PC-3 (cell line): Measurements from ENCODE around the gene PAK4. TPM values are rescaled to one million over a fixed set of nuclear protein-coding genes. Genes with fewer than 3 reads are reported as not detected.

Source experiments
- ATAC-seq: fragments of 200-7000 bp; cut with Tn5 transposase; 2 replicates; pipeline ENCODE4 v1.9.1; 2020; ENCODE audit warnings: mild to moderate bottlenecking, moderate library complexity
- BruUV-seq: library from RNA; stranded (reverse); fragments of 400-500 nt; replicated peaks from 2 replicates; lab custom pipeline; 2021; lab: Mats Ljungman, UMichigan
- CTCF ChIA-PET: fragments of 300-600 bp; sonication (Branson Sonifier 250); formaldehyde crosslinking; loops from one replicate; lab custom pipeline; 2022; ENCODE audit warnings: antibody characterized with exemption; lab: Charles Lee
- POLR2A ChIA-PET: fragments of 300-600 bp; sonication (Branson Sonifier 250); formaldehyde crosslinking; loops from one replicate; lab custom pipeline; 2022; ENCODE audit warnings: antibody characterized with exemption; ENCODE audit not compliant: unreplicated experiment; lab: Charles Lee
- DNase-seq: peaks from one replicate; pipeline ENCODE4 v3.0.0-alpha.2; 2015
- H2AFZ ChIP-seq: fragments of 300-600 bp; sonication (generic); 2 replicates; pipeline ENCODE4 v1.6.0; 2016; ENCODE audit warnings: antibody characterized with exemption, low read length
- H3F3A ChIP-seq: fragments of 300-600 bp; sonication (generic); one replicate; pipeline ENCODE4 v1.6.0; 2017; ENCODE audit warnings: antibody characterized with exemption, low read length, control low read depth, mild to moderate bottlenecking; ENCODE audit not compliant: unreplicated experiment
- H3K27ac ChIP-seq: fragments of 300-600 bp; sonication (generic); 2 replicates; pipeline ENCODE4 v1.5.1; 2016; ENCODE audit warnings: mild to moderate bottlenecking, low read length
- H3K27me3 ChIP-seq: fragments of 300-600 bp; sonication (generic); 2 replicates; pipeline ENCODE4 v1.6.1; 2016; ENCODE audit warnings: low read length, mixed read lengths
- H3K36me3 ChIP-seq: fragments of 300-600 bp; sonication (generic); 2 replicates; pipeline ENCODE4 v1.6.1; 2016; ENCODE audit warnings: low read depth, mixed run types, low read length, mixed read lengths
- H3K4me1 ChIP-seq: fragments of 300-600 bp; sonication (generic); 2 replicates; pipeline ENCODE4 v1.5.1; 2016; ENCODE audit warnings: low read length; ENCODE audit not compliant: insufficient read depth
- H3K4me2 ChIP-seq: fragments of 300-600 bp; sonication (generic); 2 replicates; pipeline ENCODE4 v1.6.0; 2016; ENCODE audit warnings: low read length
- H3K4me3 ChIP-seq: fragments of 300-600 bp; sonication (generic); 2 replicates; pipeline ENCODE4 v1.5.1; 2016; ENCODE audit warnings: mild to moderate bottlenecking, low read length, mixed read lengths
- H3K79me2 ChIP-seq: fragments of 300-600 bp; sonication (generic); 2 replicates; pipeline ENCODE4 v1.6.1; 2017; ENCODE audit warnings: low read length, mixed read lengths
- H3K9ac ChIP-seq: fragments of 300-600 bp; sonication (generic); 2 replicates; pipeline ENCODE4 v1.6.0; 2016; ENCODE audit warnings: mild to moderate bottlenecking, low read length
- H3K9me2 ChIP-seq: fragments of 300-600 bp; sonication (generic); replicated peaks from 2 replicates; pipeline ENCODE4 v1.6.1; 2016; ENCODE audit warnings: mixed run types, low read length, mixed read lengths
- H3K9me3 ChIP-seq: fragments of 300-600 bp; sonication (generic); 2 replicates; pipeline ENCODE4 v1.6.1; 2016; ENCODE audit warnings: low read length, mixed read lengths
- H4K20me1 ChIP-seq: fragments of 300-600 bp; sonication (generic); 2 replicates; pipeline ENCODE4 v1.6.1; 2016; ENCODE audit warnings: low read length, mixed read lengths
- CTCF ChIP-seq: fragments of 300-600 bp; sonication (generic); conservative IDR thresholded peaks from 2 replicates; pipeline ENCODE4 v1.5.1; 2017; ENCODE audit warnings: antibody characterized with exemption, low read depth, mild to moderate bottlenecking, low read length
- EZH2 ChIP-seq: fragments of 300-600 bp; sonication (generic); IDR thresholded peaks from one replicate; pipeline ENCODE4 v1.6.1; 2017; ENCODE audit warnings: antibody characterized with exemption, mild to moderate bottlenecking, low read length; ENCODE audit not compliant: unreplicated experiment
- EZH2phosphoT487 ChIP-seq: fragments of 300-600 bp; sonication (generic); IDR thresholded peaks from 2 replicates; pipeline ENCODE4 v1.6.1; 2018; ENCODE audit warnings: mild to moderate bottlenecking, antibody characterized with exemption, low read length, borderline replicate concordance
- intact Hi-C: fragments of 100-400 bp; cut with micrococcal nuclease; formaldehyde crosslinking; loops from 2 replicates; pipeline ENCODE4 v1.9.0; 2023
- total RNA-seq: library from RNA; depleted of rRNA; stranded (reverse); fragments of >200 nt; gene quantifications from 2 replicates; pipeline ENCODE4 v1.2.3, GENCODE V29; 2014

PAK4 gene
- total RNA-seq, 1 experiment from 2014 or later = 13.5 TPM

GRCh38 chr19:39160889-39161672 lies 35.5 kb downstream of the PAK4 start:
- Histone ChIP-seq H3F3A (no peaks in the 10 kb centered on the region), H4K20me1 (no peaks in the 10 kb centered on the region), H3K79me2 (peaks cover 61% of the 10 kb centered on the region), H3K9me3 (no peaks in the 10 kb centered on the region), H3K4me3 (no peak overlapping the region), H2AFZ (no peak overlapping the region), H3K4me2 (peak overlapping the region; percentile 32; the same call in 1 of the 2 replicates), H3K27ac (peak overlapping the region; percentile 76), H3K9me2 (no peaks in the 10 kb centered on the region), H3K27me3 (no peaks in the 10 kb centered on the region), H3K4me1 (peaks cover 21% of the 10 kb centered on the region), H3K9ac (peak overlapping the region; percentile 36), H3K36me3 (no peaks in the 10 kb centered on the region)
- intact Hi-C loops = no loop called here
- peak; percentile 42 for DNase-seq
- ATAC-seq = peak; percentile 65
- no TSS peak for BruUV-seq
- ChIA-PET POLR2A (no interaction called here), CTCF (no interaction called here)
- TF ChIP-seq CTCF (no peak), EZH2phosphoT487 (no peak), EZH2 (no peak)

DNA sequence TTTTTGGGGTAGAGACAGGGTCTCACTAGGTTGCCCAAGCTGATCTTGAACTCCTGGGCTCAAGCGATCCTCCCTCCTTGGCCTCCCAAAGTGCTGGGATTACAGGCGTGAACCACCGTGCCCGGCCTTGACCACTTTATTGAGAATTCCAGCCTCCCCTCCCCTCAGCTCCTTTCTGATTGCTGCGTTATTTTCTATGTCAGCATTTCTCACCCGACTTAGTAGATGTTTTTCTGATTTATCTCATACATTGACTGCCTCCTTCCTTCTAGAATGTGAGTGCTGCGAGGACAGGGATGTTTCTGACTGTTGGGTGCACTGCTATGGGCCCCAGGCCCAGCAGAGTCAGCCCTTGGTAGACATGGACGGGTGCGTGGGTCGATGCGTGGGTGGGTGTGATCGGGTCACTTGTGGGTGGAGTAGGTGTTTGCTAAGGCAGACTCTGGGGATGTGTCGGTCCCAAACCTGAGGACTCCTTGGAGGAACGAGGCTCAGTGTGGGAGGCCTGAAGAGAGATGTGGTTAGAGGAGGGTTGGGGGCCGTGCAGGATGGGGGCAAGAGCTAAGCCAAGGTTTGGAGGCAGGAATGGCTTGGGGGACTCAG lies 37.0 kb downstream of the PAK4 start:
- DNase-seq = no peak
- no peaks in the 10 kb centered on the region for H3F3A ChIP-seq
- H3K36me3 ChIP-seq = no peaks in the 10 kb centered on the region
- H3K79me2 ChIP-seq = peaks cover 49% of the 10 kb centered on the region
- no peak overlapping the region for H3K27ac ChIP-seq
- no peak for ATAC-seq
- H3K4me2 ChIP-seq = no peak overlapping the region
- BruUV-seq = no TSS peak
- no peak overlapping the region for H3K9ac ChIP-seq
- H4K20me1 ChIP-seq = no peaks in the 10 kb centered on the region
- no peaks in the 10 kb centered on the region for H3K27me3 ChIP-seq
- H3K9me2 ChIP-seq = no peaks in the 10 kb centered on the region
- ChIA-PET CTCF (no interaction called here), POLR2A (no interaction called here)
- no peak overlapping the region for H3K4me3 ChIP-seq
- peaks cover 25% of the 10 kb centered on the region for H3K4me1 ChIP-seq
- H3K9me3 ChIP-seq = no peaks in the 10 kb centered on the region
- intact Hi-C loops = no loop called here
- H2AFZ ChIP-seq = no peak overlapping the region
- TF ChIP-seq CTCF (no peak), EZH2phosphoT487 (no peak), EZH2 (no peak)

- H3K36me3 ChIP-seq = no peaks in the 10 kb centered on the region
- peaks cover 30% of the 10 kb centered on the region for H3K4me1 ChIP-seq
- no peaks in the 10 kb centered on the region for H3K9me3 ChIP-seq
- ATAC-seq (no peak), DNase-seq (no peak)
- BruUV-seq = no TSS peak
- H3K27ac ChIP-seq = no peak overlapping the region
- POLR2A ChIA-PET = no interaction called here
- H4K20me1 ChIP-seq = no peaks in the 10 kb centered on the region; the same call in 1 of the 2 replicates
- no peak overlapping the region for H3K9ac ChIP-seq
- H3K9me2 ChIP-seq = no peaks in the 10 kb centered on the region
- no peak overlapping the region for H3K4me3 ChIP-seq
- no peak for TF ChIP-seq EZH2phosphoT487
- TF ChIP-seq EZH2 = no peak
- TF ChIP-seq CTCF = no peak
- H3K27me3 ChIP-seq = no peaks in the 10 kb centered on the region
- H2AFZ ChIP-seq = no peak overlapping the region
- H3K4me2 ChIP-seq = no peak overlapping the region
- intact Hi-C loops = no loop called here
- CTCF ChIA-PET = no interaction called here
- peaks cover 46% of the 10 kb centered on the region for H3K79me2 ChIP-seq
- no peaks in the 10 kb centered on the region for H3F3A ChIP-seq
These were observed 38.0 kb downstream of the PAK4 start for GRCh38 chr19:39163621-39164020.
